Transverse colon (tissue), 4 donors: ENCODE results near the gene ALDH1L2. TPM values are rescaled to one million over a fixed set of nuclear protein-coding genes. Genes with fewer than 3 reads are reported as not detected.
A peak's percentile ranks its signal among the peaks of the same experiment; 100 is the strongest.

Experiments used
- DNase-seq: peaks from one replicate; pipeline ENCODE4 v3.0.0-alpha.2; 2019
- H3K27ac ChIP-seq, 4 donors: fragments of 200-600 bp; sonication (generic); 2 replicates each; pipeline ENCODE4 v1.5.1; 2016 to 2018; ENCODE audit warnings: inconsistent platforms in 4 of 4
- H3K27me3 ChIP-seq: fragments of 200-600 bp; sonication (generic); 2 replicates; pipeline ENCODE4 v1.5.1; 2017; ENCODE audit warnings: inconsistent platforms
- H3K36me3 ChIP-seq, 4 donors: fragments of 200-600 bp; sonication (generic); 2 replicates each; pipeline ENCODE4 v1.5.1; 2017 to 2019; ENCODE audit warnings: inconsistent platforms in 4 of 4
- H3K4me1 ChIP-seq, 4 donors: fragments of 200-600 bp; sonication (generic); 2 replicates each; pipeline ENCODE4 v1.5.1; 2017 to 2020; ENCODE audit warnings: inconsistent platforms in 4 of 4
- H3K4me3 ChIP-seq, 4 donors: fragments of 200-600 bp; sonication (generic); 1 replicate in 1 of 4; 2 replicates in 3 of 4; pipeline versions ENCODE4 v1.5.1 to v1.6.1; 2017 to 2019; ENCODE audit warnings: inconsistent platforms in 4 of 4
- H3K9me3 ChIP-seq, 2 donors: fragments of 200-600 bp; sonication (generic); 2 replicates each; pipeline ENCODE4 v1.5.1; 2017 to 2019; ENCODE audit warnings: inconsistent platforms in 2 of 2
- CTCF ChIP-seq, 5 experiments: fragments of 200-600 bp in 3 of 5; fragments of 450-650 bp in 2 of 5; sonication (generic) in 3 of 5; IDR thresholded peaks; 1 replicate in 2 of 5; 2 replicates in 3 of 5; pipeline ENCODE4 v1.5.1; 2016 to 2017; ENCODE audit warnings: antibody characterized with exemption in 5 of 5, inconsistent platforms in 3 of 5, mild to moderate bottlenecking in 2 of 5, moderate library complexity in 1 of 5
- EP300 ChIP-seq: sonication (generic); formaldehyde crosslinking; IDR thresholded peaks from one replicate; pipeline ENCODE4 v1.6.1; 2017; ENCODE audit warnings: antibody characterized with exemption, low read depth
- POLR2A ChIP-seq: fragments of 450-650 bp; IDR thresholded peaks from one replicate; pipeline ENCODE4 v1.6.1; 2016; ENCODE audit warnings: antibody characterized with exemption, mild to moderate bottlenecking, moderate library complexity
- POLR2AphosphoS5 ChIP-seq, 3 donors: sonication (generic); formaldehyde crosslinking; IDR thresholded peaks; one replicate each; pipeline ENCODE4 v1.6.1; 2016; ENCODE audit warnings: antibody characterized with exemption in 3 of 3
- WGBS, 2 donors: methylation state at CpG; one replicate each; pipeline ENCODE4 v1.1.5; 2018; ENCODE audit warnings: low coverage in 1 of 2; 5-methylcytosine and 5-hydroxymethylcytosine counted together
- in situ Hi-C, 4 donors: fragments of 200-750 bp; cut with MboI; loops; one replicate each; pipeline versions ENCODE4 v1.15.0 to v1.15.1; 2017; ENCODE audit warnings: low sequenced_read_pairs in 3 of 4, low pct_ligation_motif_present in 1 of 4, low pct_unique_long_range_greater_than_20kb in 1 of 4
- intact Hi-C: fragments of 100-400 bp; cut with DNase I; formaldehyde crosslinking; loops from one replicate; pipeline ENCODE4 v1.15.1; 2023; ENCODE audit warnings: low total_unique reads
- total RNA-seq, 4 donors: library from RNA; depleted of rRNA; stranded (reverse); fragments of >200 nt; gene quantifications; one replicate each; pipeline ENCODE4 v1.1.0, GENCODE V29; 2016

The ALDH1L2 gene
- total RNA-seq, 4 donors from 2014 or later = 0.37 to 4.8 (median 2.3) TPM

GRCh38 chr12:105047308-105047707 lies 37.0 kb downstream of the ALDH1L2 start:
- intact Hi-C loops (no loop called here), in situ Hi-C loops (no loop called here)
- no peak for TF ChIP-seq POLR2A
- TF ChIP-seq POLR2AphosphoS5 (IDR thresholded peaks at IDR 0.05) = no peak
- no peak for TF ChIP-seq CTCF (IDR thresholded peaks at IDR 0.05)
- no peak for TF ChIP-seq EP300
- no peak for DNase-seq
- H3K27me3 ChIP-seq = no peaks in the 10 kb centered on the region
- 100% methylated on average over 1 of the region's 1 CpG for WGBS, 2 donors
- no peaks in the 10 kb centered on the region for H3K36me3 ChIP-seq
- no peaks in the 10 kb centered on the region for H3K9me3 ChIP-seq
- H3K4me1 ChIP-seq = no peaks in the 10 kb centered on the region
- no peak overlapping the region for H3K27ac ChIP-seq
- H3K4me3 ChIP-seq = no peak overlapping the region

GRCh38 chr12:105041186-105041585 lies 43.1 kb downstream of the ALDH1L2 start:
- Histone ChIP-seq H3K4me1 (peaks cover 0 to 24% (median 6%) of the 10 kb centered on the region in 4 donors), H3K9me3 (no peaks in the 10 kb centered on the region), H3K27me3 (no peaks in the 10 kb centered on the region), H3K27ac (no peak overlapping the region), H3K36me3 (no peaks in the 10 kb centered on the region), H3K4me3 (no peak overlapping the region)
- 84 to 87% methylated on average over 3 of the region's 3 CpGs for WGBS, 2 donors
- in situ Hi-C loops = no loop called here
- no peak for DNase-seq
- TF ChIP-seq EP300 (no peak), POLR2AphosphoS5 (IDR thresholded peaks at IDR 0.05) (no peak)
- intact Hi-C loops = no loop called here

GRCh38 chr12:105040476-105040875 lies 43.8 kb downstream of the ALDH1L2 start:
- DNase-seq = peak; percentile 15
- WGBS, 2 donors = 43 to 55% methylated on average over 1 to 2 of the region's 2 CpGs

GRCh38 chr12:105036937-105037649 lies 47.2 kb downstream of the ALDH1L2 start:
- in situ Hi-C loops = no loop called here

More at GRCh38 chr12:105040476-105040875, 43.8 kb downstream of the ALDH1L2 start:
- in situ Hi-C loops (no loop called here), intact Hi-C loops (no loop called here)
- Histone ChIP-seq H3K27me3 (no peaks in the 10 kb centered on the region), H3K27ac (no peak overlapping the region), H3K4me1 (peaks cover 0 to 24% (median 6%) of the 10 kb centered on the region in 4 donors), H3K36me3 (no peaks in the 10 kb centered on the region), H3K4me3 (no peak overlapping the region), H3K9me3 (no peaks in the 10 kb centered on the region)
- no peak for TF ChIP-seq POLR2AphosphoS5 (IDR thresholded peaks at IDR 0.05)
- TF ChIP-seq CTCF (IDR thresholded peaks at IDR 0.05) = no peak
- no peak for TF ChIP-seq POLR2A
- TF ChIP-seq EP300 = no peak

More at GRCh38 chr12:105036937-105037649, 47.2 kb downstream of the ALDH1L2 start:
- no peak for DNase-seq
- WGBS, 2 donors = 63 to 66% methylated on average over 3 of the region's 3 CpGs
- Histone ChIP-seq H3K9me3 (no peaks in the 10 kb centered on the region), H3K4me1 (peaks cover 0 to 24% (median 6%) of the 10 kb centered on the region in 4 donors), H3K27me3 (no peaks in the 10 kb centered on the region), H3K36me3 (no peaks in the 10 kb centered on the region), H3K27ac (no peak overlapping the region), H3K4me3 (no peak overlapping the region)
- TF ChIP-seq POLR2AphosphoS5 (IDR thresholded peaks at IDR 0.05) (no peak), CTCF (IDR thresholded peaks at IDR 0.05) (no peak), EP300 (no peak), POLR2A (no peak)
- intact Hi-C loops = no loop called here
